Ascending aorta (tissue), 2 donors: ENCODE results near the gene DGKI. TPM values are rescaled to one million over a fixed set of nuclear protein-coding genes. Genes with fewer than 3 reads are reported as not detected.

Experiments
- DNase-seq, 2 donors: peaks; one replicate each; pipeline ENCODE4 v3.0.0-alpha.2; 2019; ENCODE audit warnings: low spot score in 2 of 2
- H3K27ac ChIP-seq, 2 donors: fragments of 200-600 bp; sonication (generic); one replicate each; pipeline ENCODE4 v1.5.1; 2016 to 2017; ENCODE audit warnings: mild to moderate bottlenecking in 1 of 2
- H3K27me3 ChIP-seq: fragments of 200-600 bp; sonication (generic); one replicate; pipeline ENCODE4 v1.5.1; 2017
- H3K36me3 ChIP-seq, 2 donors: fragments of 200-600 bp; sonication (generic); one replicate each; pipeline ENCODE4 v1.5.1; 2016
- H3K4me1 ChIP-seq, 2 donors: fragments of 200-600 bp; sonication (generic); one replicate each; pipeline ENCODE4 v1.5.1; 2016 to 2017; ENCODE audit warnings: mild to moderate bottlenecking in 1 of 2
- H3K4me3 ChIP-seq, 2 donors: fragments of 200-600 bp; sonication (generic); one replicate each; pipeline ENCODE4 v1.5.1; 2016 to 2017; ENCODE audit warnings: mild to moderate bottlenecking in 1 of 2
- H3K9me3 ChIP-seq, 2 donors: fragments of 200-600 bp; sonication (generic); one replicate each; pipeline ENCODE4 v1.5.1; 2016
- CTCF ChIP-seq, 3 experiments: fragments of 200-600 bp in 2 of 3; fragments of 450-650 bp in 1 of 3; sonication (generic) in 2 of 3; IDR thresholded peaks; one replicate each; pipeline ENCODE4 v1.5.1; 2016 to 2019; ENCODE audit warnings: antibody characterized with exemption in 3 of 3, mild to moderate bottlenecking in 1 of 3, moderate library complexity in 1 of 3
- intact Hi-C: fragments of 100-400 bp; cut with DNase I; formaldehyde crosslinking; loops from one replicate; pipeline ENCODE4 v1.15.1; 2023
- total RNA-seq: library from RNA; depleted of rRNA; stranded (reverse); fragments of >200 nt; gene quantifications from one replicate; pipeline ENCODE4 v1.1.0, GENCODE V29; 2016

DGKI gene
- total RNA-seq, 1 donor from 2014 or later, result 13.4 TPM

- no peaks in the 10 kb centered on the region for H3K27me3 ChIP-seq
- no peak overlapping the region for H3K4me3 ChIP-seq
- intact Hi-C loops, result no loop called here
- no peak for DNase-seq
- TF ChIP-seq CTCF (IDR thresholded peaks at IDR 0.05), result no peak
- no peak overlapping the region for H3K27ac ChIP-seq
- H3K36me3 ChIP-seq, result no peaks in the 10 kb centered on the region
- H3K9me3 ChIP-seq, result no peaks in the 10 kb centered on the region
- peaks cover 0 to 8% of the 10 kb centered on the region in 2 donors for H3K4me1 ChIP-seq
These were observed 162.0 kb downstream of the DGKI start for GRCh38 chr7:137684776-137685175.

- Histone ChIP-seq H3K36me3 (no peaks in the 10 kb centered on the region), H3K27ac (no peak overlapping the region), H3K9me3 (no peaks in the 10 kb centered on the region), H3K4me3 (no peak overlapping the region), H3K27me3 (no peaks in the 10 kb centered on the region), H3K4me1 (peaks cover 0 to 8% of the 10 kb centered on the region in 2 donors)
- no peak for TF ChIP-seq CTCF (IDR thresholded peaks at IDR 0.05)
- no peak for DNase-seq
- intact Hi-C loops, result no loop called here
These were observed 162.5 kb downstream of the DGKI start for GRCh38 chr7:137684316-137684715.

- peaks cover 0 to 8% of the 10 kb centered on the region in 2 donors for H3K4me1 ChIP-seq
- TF ChIP-seq CTCF (IDR thresholded peaks at IDR 0.05), result no peak
- peak overlapping the region in 1 of 2 donors; percentile 2 for H3K27ac ChIP-seq
- H3K9me3 ChIP-seq, result no peaks in the 10 kb centered on the region
- H3K27me3 ChIP-seq, result no peaks in the 10 kb centered on the region
- no peak overlapping the region for H3K4me3 ChIP-seq
- no peak for DNase-seq
- intact Hi-C loops, result no loop called here
- no peaks in the 10 kb centered on the region for H3K36me3 ChIP-seq
These were observed 164.2 kb downstream of the DGKI start for GRCh38 chr7:137682596-137682995.

GRCh38 chr7:137681657-137682562 is 164.9 kb downstream of the DGKI start:
- Histone ChIP-seq H3K36me3 (no peaks in the 10 kb centered on the region), H3K27me3 (no peaks in the 10 kb centered on the region), H3K4me3 (no peak overlapping the region), H3K9me3 (no peaks in the 10 kb centered on the region), H3K27ac (peak overlapping the region; percentile 1 to 2), H3K4me1 (peaks cover 0 to 3% of the 10 kb centered on the region in 2 donors)
- TF ChIP-seq CTCF (IDR thresholded peaks at IDR 0.05), result no peak
- intact Hi-C loops, result no loop called here
- no peak for DNase-seq

GRCh38 chr7:137674551-137675409 is 172.0 kb downstream of the DGKI start:
- no peaks in the 10 kb centered on the region for H3K9me3 ChIP-seq
- H3K36me3 ChIP-seq, result no peaks in the 10 kb centered on the region
- intact Hi-C loops, result no loop called here
- no peak overlapping the region for H3K4me3 ChIP-seq
- no peaks in the 10 kb centered on the region for H3K27me3 ChIP-seq
- no peak for TF ChIP-seq CTCF (IDR thresholded peaks at IDR 0.05)
- H3K4me1 ChIP-seq, result no peaks in the 10 kb centered on the region
- H3K27ac ChIP-seq, result no peak overlapping the region
- no peak for DNase-seq
